GM19351 (cell line): ENCODE results near the gene FGF3.

Experiments
- ATAC-seq: cut with Tn5 transposase; IDR thresholded peaks from one replicate; pipeline ENCODE4 v1.9.1; 2021; ENCODE audit warnings: mild to moderate bottlenecking, moderate library complexity; ENCODE audit not compliant: unreplicated experiment

The FGF3 gene

DNA sequence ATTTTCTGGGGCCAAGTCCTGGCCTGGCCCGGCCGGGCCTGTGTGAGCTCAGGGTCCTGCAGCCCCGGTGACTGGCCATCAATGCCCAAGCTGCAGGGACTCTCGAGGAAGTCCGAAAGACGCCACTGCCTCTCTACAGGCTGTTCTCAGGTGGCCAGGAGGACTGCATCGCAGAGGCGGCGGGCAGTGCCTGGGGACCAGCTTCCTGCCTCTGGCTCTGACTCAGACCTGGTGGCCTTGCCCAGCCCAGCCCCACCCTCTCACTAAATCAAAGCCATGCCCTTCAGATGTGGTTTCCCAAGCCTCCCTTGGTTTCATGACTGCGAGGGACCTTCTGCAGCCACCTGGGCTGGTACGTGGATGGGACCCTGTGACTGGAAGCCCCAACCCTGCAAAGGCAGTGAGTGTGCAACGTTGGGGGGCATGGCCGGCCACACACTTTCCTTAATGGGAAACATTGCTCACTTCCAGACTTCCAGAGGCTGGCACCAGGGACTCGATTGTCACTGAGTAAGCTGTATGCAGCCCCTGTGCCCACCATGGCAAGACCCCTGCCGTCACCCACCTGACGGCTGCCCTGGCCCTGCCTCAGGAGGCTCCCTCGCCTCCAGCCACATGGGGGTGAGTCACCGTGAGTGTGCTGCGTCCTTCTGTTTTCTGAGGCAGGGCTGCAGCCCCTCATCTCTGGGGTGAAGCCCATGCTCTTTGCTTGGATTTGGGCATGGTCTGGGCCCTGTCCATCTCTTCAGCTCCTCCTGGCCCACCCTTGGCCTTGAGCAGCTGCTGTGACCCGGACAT lies 6.0 kb upstream of the FGF3 start:
- no peak for ATAC-seq

- no peak for ATAC-seq
Measured at GRCh38 chr11:69823641-69824265, 4.5 kb upstream of the FGF3 start.

DNA sequence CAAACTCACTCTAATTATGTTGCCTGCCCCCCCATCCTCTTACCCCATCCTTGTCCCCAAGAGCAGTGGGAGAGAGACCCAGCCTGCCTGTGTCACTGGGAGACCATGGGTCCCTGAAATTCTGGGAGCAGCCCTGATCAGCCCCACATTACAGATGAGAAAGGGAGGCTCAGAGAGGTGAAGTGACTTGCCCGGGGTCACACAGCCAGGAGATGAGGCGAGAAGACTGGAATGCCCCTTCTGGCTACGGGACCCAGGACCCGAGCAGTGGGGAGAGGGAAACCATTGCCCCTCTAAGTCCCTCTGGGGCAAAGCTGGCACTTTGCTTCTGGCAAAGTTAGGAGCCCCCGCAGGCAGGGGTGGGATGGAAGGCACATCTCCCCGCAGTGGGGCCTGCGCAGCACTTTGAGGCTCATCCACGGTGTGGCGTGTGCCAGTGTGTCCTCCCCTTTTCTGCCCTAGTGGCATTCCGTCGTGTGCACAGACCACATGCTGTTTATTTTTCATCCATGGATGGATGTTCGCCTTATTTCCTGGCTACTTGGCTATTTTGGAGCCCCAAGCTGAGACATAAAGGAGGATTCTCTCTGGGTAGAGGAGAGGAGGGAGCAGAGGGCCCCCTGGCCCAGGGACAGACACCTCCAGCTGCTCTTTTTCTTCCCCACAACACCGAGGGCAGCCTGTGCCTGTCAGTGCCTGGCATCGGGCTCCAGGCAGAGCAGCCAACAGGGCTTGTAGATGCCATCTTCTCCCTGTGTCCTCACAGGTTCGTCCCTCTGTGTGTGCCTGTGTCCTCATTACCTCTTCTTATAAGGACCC lies 3.7 kb upstream of the FGF3 start:
- ATAC-seq: no peak

GRCh38 chr11:69821511-69822040 lies 2.4 kb upstream of the FGF3 start:
- no peak for ATAC-seq

GRCh38 chr11:69820441-69820840 lies 1.2 kb upstream of the FGF3 start:
- no peak for ATAC-seq

- no peak for ATAC-seq
Measured at GRCh38 chr11:69819541-69820070, 390 bp upstream of the FGF3 start.

GRCh38 chr11:69818231-69818602 lies 999 bp downstream of the FGF3 start:
- ATAC-seq: no peak

- ATAC-seq: no peak
Measured at GRCh38 chr11:69817265-69818230, 1.7 kb downstream of the FGF3 start.

- no peak for ATAC-seq
Measured at GRCh38 chr11:69816671-69817070, 2.5 kb downstream of the FGF3 start.

GRCh38 chr11:69815973-69816372 lies 3.2 kb downstream of the FGF3 start:
- no peak for ATAC-seq

DNA sequence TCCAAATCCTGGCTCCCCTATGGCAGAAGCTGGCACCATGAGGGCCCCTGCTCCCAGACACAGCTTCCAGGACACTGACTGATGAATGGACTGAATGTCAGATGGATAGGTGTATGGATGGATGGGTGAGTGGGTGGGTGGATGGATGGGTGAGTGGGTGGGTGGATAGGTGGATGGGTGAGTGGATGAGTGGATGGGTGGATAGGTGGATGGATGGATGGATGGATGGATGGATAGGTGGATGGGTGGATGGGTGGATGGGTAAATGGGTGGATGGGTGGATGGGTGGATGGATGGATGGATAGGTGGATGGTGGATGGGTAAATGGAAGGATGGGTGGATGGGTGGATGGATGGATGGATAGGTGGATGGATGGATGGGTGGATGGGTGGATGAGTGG lies 4.3 kb downstream of the FGF3 start:
- no peak for ATAC-seq

DNA sequence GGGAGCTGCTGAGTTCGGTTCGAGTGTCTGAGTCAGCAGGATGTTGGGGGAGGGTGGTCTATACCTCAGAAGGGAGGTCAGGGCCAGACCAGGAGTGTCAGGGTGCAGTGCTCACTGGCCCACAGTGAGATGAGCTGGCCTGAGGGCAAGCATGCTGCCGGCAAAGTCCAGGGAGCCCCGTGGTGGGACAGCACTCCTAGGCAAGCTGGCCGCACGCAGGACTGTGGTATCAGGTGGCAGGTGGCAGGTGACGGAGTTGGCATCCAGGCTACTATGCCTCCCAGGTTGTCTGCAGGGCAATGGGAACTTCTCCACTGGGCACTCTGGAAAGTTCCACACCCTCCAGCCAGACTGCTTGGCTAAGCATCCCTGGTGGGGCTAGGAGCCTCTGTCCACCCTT lies 4.8 kb downstream of the FGF3 start:
- no peak for ATAC-seq

GRCh38 chr11:69813839-69814238 lies 5.4 kb downstream of the FGF3 start:
- no peak for ATAC-seq

DNA sequence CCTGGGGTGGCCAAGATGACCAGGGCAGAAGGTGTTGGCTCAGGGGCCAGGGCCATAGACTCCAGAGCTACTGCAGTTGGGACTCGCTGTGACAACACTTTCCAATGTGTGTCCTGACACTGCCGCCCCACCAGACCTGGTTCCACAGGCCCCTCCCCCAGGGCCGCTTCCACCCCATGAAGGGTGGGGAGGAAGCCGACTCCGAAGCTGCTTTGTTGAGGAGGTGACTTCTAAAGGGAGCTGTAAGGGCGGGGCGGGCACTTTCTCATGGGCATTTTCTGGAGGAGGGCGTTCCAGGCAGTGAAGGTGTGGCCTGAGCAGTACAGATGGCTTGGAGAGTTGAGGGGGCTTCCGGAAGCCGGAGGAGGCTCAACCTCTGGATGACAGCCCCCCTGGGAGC lies 6.3 kb downstream of the FGF3 start:
- no peak for ATAC-seq

- no peak for ATAC-seq
Measured at GRCh38 chr11:69812256-69812655, 7.0 kb downstream of the FGF3 start.

DNA sequence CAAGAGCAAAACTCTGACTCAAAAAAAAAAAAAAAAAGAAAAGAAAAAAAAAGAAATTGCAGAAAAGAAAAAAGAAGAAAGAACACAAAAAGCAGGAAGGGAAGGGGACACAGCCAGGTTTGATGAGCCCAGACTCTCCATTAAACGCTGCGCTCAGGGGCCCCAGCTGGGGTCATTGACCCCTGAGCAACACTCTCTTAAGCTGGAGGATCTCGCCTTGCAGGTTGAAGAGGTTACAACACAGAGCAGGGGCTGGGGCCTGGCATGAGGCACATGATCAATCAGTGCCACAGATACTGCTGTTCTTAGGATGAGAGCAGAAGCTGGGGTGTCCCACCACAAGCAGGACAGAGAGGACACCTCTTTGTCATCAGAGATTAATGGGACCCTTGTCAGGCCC lies 7.8 kb downstream of the FGF3 start:
- ATAC-seq: no peak

- no peak for ATAC-seq
Measured at GRCh38 chr11:69810289-69811118, 8.7 kb downstream of the FGF3 start.

DNA sequence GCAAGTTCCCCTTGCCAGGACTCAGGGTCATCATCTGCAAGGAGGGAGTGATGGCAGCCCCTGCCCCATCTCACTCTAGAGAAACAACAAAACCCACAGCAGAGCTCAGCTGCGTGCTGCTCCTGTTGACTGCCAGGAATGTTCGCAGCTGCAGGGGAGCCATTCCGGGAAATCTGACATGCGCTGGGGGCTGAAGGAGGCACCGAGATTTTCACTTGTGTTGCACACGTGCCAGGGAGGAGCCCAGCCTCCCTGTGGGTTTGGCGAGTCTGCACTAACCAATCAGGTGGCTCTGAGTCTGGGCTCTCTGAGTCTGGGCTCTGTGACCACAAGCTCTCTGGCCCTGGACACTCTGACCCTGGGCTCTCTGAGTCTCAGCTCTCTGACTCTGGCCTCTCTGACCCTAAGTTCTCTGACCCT lies 10.5 kb downstream of the FGF3 start:
- ATAC-seq: no peak

DNA sequence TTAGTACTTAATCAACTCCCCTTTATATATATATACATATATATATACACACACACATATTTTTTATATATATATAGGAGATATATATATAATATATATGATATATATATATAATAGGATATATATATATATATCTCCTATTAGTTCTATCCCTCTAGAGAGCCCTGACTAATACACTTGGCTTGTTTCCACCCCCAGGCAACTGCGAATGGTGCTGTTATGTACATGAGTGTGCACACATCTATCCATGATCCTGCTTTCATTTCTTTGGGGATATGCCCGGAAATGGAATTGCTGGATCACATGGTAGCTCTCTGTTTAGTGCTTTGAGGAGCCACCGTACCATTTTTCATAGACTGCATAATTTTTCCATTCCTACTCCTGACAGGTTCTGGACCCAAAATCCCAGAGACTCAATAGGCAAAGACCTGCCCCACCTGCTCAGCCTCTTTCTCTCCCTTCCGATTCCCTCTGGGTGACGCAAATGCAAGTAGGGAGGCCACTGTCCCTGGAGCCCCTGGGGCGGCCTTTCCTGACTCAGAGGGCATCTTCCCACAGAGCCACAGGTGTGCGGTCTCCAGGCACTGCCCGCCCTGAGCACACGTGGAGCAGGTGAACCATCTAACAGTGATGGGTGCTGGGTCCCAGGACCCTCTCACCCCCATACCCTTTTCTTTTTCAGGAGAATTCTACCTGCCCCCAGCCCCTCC lies 12.0 kb downstream of the FGF3 start:
- ATAC-seq: no peak
